Testis (tissue), 3 donors: Measurements from ENCODE around the gene DET1. TPM values are rescaled to one million over a fixed set of nuclear protein-coding genes. Genes with fewer than 3 reads are reported as not detected.
"Not testable (repeated sequence)": the region's sequence is repeated elsewhere in the genome, so short reads cannot be mapped to it uniquely, and the experiment has no call there.

Source experiments
- DNase-seq: peaks from one replicate; pipeline ENCODE4 v3.0.0-alpha.2; 2019
- H3K27ac ChIP-seq, 2 donors: fragments of 200-600 bp; sonication (generic); one replicate each; pipeline ENCODE4 v1.5.1; 2019
- H3K27me3 ChIP-seq: fragments of 200-600 bp; sonication (generic); one replicate; pipeline ENCODE4 v1.5.1; 2019
- H3K36me3 ChIP-seq: fragments of 200-600 bp; sonication (generic); one replicate; pipeline ENCODE4 v1.5.1; 2017; ENCODE audit warnings: low read depth; ENCODE audit errors: missing control alignments
- H3K4me1 ChIP-seq: fragments of 200-600 bp; sonication (generic); one replicate; pipeline ENCODE4 v1.5.1; 2019
- H3K4me3 ChIP-seq, 2 donors: fragments of 200-600 bp; sonication (generic); one replicate each; pipeline ENCODE4 v1.5.1; 2017 to 2019
- H3K9me3 ChIP-seq: fragments of 200-600 bp; sonication (generic); one replicate; pipeline ENCODE4 v1.5.1; 2017
- POLR2A ChIP-seq: fragments of 450-650 bp; IDR thresholded peaks from one replicate; pipeline ENCODE4 v1.6.1; 2017; ENCODE audit warnings: antibody characterized with exemption, mild to moderate bottlenecking, moderate library complexity
- WGBS, 2 donors: methylation state at CpG; one replicate each; pipeline ENCODE4 v1.1.5; 2018; 5-methylcytosine and 5-hydroxymethylcytosine counted together
- intact Hi-C: fragments of 100-400 bp; cut with DNase I; formaldehyde crosslinking; loops from one replicate; pipeline ENCODE4 v1.15.1; 2023; ENCODE audit warnings: low total_unique reads
- polyA plus RNA-seq: library from polyadenylated mRNA; stranded (reverse); fragments of 350-450 nt; fragmentation: Illumina TruSeq; extraction: RNeasy Lipid Tissue Mini Kit (QIAGEN cat#74804); gene quantifications from one replicate; pipeline ENCODE4 v1.2.3, GENCODE V29; 2014; ENCODE audit warnings: low read depth, low replicate concordance; ENCODE audit not compliant: insufficient read depth
- total RNA-seq, 2 donors: library from RNA; depleted of rRNA; stranded (reverse); fragments of >200 nt; gene quantifications; one replicate each; pipeline ENCODE4 v1.2.3, GENCODE V29; 2016
- TF ChIP-seq, protein P1 (sequence below), 3 experiments: fragments of 450-650 bp in 2 of 3; fragments of 200-600 bp in 1 of 3; sonication (generic) in 1 of 3; IDR thresholded peaks; one replicate each; pipeline ENCODE4 v1.5.1; 2016 to 2019; ENCODE audit warnings: antibody characterized with exemption in 3 of 3, mild to moderate bottlenecking in 2 of 3, moderate library complexity in 1 of 3

DET1 gene
- total and polyA plus RNA-seq, 3 donors from 2014 or later = 4.4 to 14.4 (median 10.3) TPM

DNA sequence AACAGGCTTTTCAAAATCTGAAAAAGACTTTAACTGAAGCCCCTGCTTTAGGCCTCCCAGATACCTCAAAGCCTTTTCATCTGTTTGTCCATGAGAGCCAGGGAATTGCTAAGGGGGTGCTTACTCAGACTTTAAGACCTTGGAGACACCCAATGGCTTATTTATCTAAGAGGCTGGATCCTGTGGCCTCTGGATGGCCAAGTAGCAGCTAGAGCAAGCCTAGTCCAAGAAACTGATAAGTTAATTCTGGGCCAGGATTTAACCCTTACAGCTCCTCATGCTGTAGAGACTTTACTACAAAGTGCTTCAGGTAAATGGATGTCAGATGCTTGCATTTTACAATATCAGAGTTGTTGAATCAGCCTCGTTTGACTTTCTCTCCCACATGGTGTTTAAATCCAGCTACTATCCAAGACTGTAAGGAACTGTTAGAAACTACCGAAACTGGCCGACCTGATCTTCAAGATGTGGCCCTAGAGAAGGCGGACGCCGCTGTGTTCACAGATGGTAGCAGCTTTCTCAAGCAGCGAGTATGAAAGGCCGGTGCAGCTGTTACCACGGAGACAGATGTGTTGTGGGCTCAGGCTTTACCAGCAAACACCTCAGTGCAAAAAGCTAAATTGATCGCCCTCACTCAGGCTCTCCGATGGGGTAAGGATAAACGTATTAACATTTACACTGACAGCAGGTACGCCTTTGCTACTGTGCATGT lies 3.3 kb downstream of the DET1 start:
- Histone ChIP-seq H3K4me1 (no peaks in the 10 kb centered on the region), H3K4me3 (no peak overlapping the region), H3K9me3 (no peaks in the 10 kb centered on the region), H3K27me3 (no peaks in the 10 kb centered on the region), H3K27ac (no peak overlapping the region), H3K36me3 (no peaks in the 10 kb centered on the region)
- WGBS, 2 donors = 90 to 91% methylated on average over 13 of the region's 13 CpGs
- intact Hi-C loops = no loop called here
- DNase-seq = no peak
- TF ChIP-seq POLR2A = no peak
- TF ChIP-seq, protein P1, sequence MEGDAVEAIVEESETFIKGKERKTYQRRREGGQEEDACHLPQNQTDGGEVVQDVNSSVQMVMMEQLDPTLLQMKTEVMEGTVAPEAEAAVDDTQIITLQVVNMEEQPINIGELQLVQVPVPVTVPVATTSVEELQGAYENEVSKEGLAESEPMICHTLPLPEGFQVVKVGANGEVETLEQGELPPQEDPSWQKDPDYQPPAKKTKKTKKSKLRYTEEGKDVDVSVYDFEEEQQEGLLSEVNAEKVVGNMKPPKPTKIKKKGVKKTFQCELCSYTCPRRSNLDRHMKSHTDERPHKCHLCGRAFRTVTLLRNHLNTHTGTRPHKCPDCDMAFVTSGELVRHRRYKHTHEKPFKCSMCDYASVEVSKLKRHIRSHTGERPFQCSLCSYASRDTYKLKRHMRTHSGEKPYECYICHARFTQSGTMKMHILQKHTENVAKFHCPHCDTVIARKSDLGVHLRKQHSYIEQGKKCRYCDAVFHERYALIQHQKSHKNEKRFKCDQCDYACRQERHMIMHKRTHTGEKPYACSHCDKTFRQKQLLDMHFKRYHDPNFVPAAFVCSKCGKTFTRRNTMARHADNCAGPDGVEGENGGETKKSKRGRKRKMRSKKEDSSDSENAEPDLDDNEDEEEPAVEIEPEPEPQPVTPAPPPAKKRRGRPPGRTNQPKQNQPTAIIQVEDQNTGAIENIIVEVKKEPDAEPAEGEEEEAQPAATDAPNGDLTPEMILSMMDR (IDR thresholded peaks at IDR 0.05) = no peak

DNA sequence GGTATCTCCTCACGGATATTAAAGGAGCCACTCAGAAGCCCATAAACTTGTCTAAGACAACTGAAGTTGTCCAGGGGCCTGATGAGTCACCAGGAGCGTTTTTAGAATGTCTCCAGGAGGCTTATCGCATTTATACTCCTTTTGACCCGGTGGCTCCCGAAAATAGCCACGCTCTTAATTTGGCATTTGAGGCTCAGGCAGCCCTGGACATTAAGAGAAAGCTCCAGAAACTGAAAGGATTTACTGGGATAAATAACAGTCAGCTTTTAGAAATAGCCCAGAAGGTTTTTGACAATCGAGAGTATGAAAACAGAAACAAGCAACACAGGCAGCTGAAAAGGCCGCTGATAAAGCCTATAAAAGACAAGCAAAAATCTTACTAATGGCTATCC lies 4.1 kb downstream of the DET1 start:
- intact Hi-C loops = no loop called here
- no peak for DNase-seq
- TF ChIP-seq, protein P1 (IDR thresholded peaks at IDR 0.05) = no peak
- TF ChIP-seq POLR2A = no peak
- WGBS, 2 donors = 61 to 81% methylated on average over 8 of the region's 8 CpGs
- no peak overlapping the region for H3K4me3 ChIP-seq
- no peak overlapping the region for H3K27ac ChIP-seq
- H3K4me1 ChIP-seq = no peaks in the 10 kb centered on the region
- H3K36me3 ChIP-seq = no peaks in the 10 kb centered on the region
- no peaks in the 10 kb centered on the region for H3K27me3 ChIP-seq
- no peaks in the 10 kb centered on the region for H3K9me3 ChIP-seq

DNA sequence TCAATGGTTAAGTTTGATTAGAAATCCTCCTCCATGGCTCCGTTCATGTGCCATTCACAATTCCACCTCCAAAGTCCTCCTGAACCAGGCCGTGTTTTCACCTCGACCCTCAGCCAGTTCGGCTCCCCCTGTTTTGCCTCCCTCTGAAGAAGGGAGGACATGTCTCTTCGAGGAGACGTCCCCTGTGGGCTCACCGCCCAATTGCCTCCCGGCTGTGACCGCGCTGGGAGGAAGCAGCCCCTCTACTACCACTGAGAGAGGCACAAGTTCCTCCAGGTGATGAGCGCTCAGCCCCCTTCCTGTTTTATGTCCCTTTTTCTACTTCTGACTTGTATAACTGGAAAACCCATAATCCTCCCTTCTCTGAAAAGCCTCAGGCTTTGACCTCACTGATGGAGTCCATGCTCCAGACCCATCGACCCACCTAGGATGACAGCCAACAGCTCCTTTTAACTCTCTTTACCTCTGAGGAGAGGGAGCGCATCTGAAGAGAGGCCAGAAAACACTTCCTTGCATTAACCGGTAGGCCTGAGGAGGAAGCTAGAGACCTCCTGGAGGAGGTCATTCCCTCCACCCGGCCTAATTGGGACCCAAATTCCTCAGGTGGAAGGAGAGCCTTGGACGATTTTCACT lies 4.7 kb downstream of the DET1 start:
- no peak for DNase-seq
- TF ChIP-seq POLR2A = no peak
- TF ChIP-seq, protein P1 (IDR thresholded peaks at IDR 0.05) = no peak
- no peaks in the 10 kb centered on the region for H3K4me1 ChIP-seq
- WGBS, 2 donors = 86 to 88% methylated on average over 16 of the region's 16 CpGs
- intact Hi-C loops = no loop called here
- H3K4me3 ChIP-seq = no peak overlapping the region
- H3K36me3 ChIP-seq = no peaks in the 10 kb centered on the region
- no peak overlapping the region for H3K27ac ChIP-seq
- H3K9me3 ChIP-seq = no peaks in the 10 kb centered on the region
- H3K27me3 ChIP-seq = no peaks in the 10 kb centered on the region

DNA sequence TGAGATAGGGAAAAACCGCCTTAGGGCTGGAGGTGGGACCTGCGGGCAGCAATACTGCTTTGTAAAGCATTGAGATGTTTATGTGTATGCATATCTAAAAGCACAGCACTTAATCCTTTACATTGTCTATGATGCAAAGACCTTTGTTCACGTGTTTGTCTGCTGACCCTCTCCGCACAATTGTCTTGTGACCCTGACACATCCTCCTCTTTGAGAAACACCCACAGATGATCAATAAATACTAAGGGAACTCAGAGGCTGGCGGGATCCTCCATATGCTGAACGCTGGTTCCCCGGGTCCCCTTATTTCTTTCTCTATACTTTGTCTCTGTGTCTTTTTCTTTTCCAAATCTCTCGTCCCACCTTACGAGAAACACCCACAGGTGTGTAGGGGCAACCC lies 5.4 kb downstream of the DET1 start:
- H3K4me1 ChIP-seq, H3K36me3 ChIP-seq, H3K27ac ChIP-seq, H3K27me3 ChIP-seq, DNase-seq, intact Hi-C loops, H3K9me3 ChIP-seq, H3K4me3 ChIP-seq: not testable (repeated sequence)
- 83 to 93% methylated on average over 7 of the region's 9 CpGs for WGBS, 2 donors

DNA sequence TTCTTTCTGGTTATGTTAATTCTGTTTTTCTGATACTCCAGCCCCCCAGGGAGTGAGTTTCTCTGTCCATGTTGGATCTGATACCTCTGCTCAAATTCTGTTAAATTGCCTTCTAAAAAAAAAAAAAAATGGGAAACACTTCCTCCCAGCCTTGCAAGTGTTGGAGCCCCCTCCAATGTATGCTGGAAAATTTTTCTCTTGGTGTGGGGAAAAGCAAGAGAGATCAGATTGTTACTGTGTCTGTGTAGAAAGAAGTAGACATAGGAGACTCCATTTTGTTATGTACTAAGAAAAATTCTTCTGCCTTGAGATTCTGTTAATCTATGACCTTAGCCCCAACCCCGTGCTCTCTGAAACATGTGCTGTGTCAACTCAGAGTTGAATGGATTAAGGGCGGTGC lies 6.1 kb downstream of the DET1 start:
- DNase-seq, H3K27ac ChIP-seq, H3K9me3 ChIP-seq, intact Hi-C loops, H3K27me3 ChIP-seq, H3K4me3 ChIP-seq, H3K4me1 ChIP-seq, H3K36me3 ChIP-seq: not testable (repeated sequence)
- WGBS, 2 donors = 80% methylated on average over 2 of the region's 2 CpGs; no CpG with 5 or more reads in 1 of the 2 donors

DNA sequence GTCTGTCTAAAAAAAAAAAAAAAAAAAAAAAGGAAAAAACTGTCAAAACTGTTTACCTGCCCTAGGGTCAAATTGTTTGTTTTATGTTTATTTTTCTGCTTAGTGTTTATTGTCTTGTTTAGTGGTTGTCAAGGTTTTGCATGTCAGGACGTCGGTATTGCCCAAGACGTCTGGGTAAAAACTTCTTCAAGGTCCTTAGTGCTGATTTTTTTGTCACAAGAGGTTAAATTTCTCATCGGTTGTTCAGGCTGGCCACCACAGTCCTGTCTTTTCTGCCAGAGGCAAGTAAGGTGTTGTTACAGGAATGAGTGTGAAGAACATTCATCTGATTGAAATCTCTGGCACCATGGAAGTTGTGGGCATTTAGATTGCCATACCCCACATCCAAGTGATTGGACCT lies 7.0 kb downstream of the DET1 start:
- intact Hi-C loops = no loop called here
- Histone ChIP-seq H3K4me3 (no peak overlapping the region), H3K9me3 (no peaks in the 10 kb centered on the region), H3K27ac (no peak overlapping the region), H3K27me3 (no peaks in the 10 kb centered on the region), H3K4me1 (no peaks in the 10 kb centered on the region), H3K36me3 (no peaks in the 10 kb centered on the region)
- WGBS, 2 donors = 70 to 72% methylated on average over 4 of the region's 4 CpGs
- TF ChIP-seq, protein P1 (IDR thresholded peaks at IDR 0.05) = no peak
- TF ChIP-seq POLR2A = no peak
- no peak for DNase-seq
